GM13976 (cell line): ENCODE results near the gene TTC27.

ENCODE experiments used
- DNase-seq: peaks from one replicate; pipeline ENCODE4 v3.0.0; 2012; ENCODE audit warnings: low spot score
- in situ Hi-C: fragments of 300-500 bp; cut with MboI; formaldehyde crosslinking; loops from one replicate; pipeline ENCODE4 v1.12.0; 2022; ENCODE audit warnings: low sequenced_read_pairs, mixed read lengths, inconsistent platforms; ENCODE audit not compliant: unreplicated experiment
- TF ChIP-seq, protein P1 (sequence below): IDR thresholded peaks from 2 replicates; pipeline ENCODE4 v1.5.1; 2012; ENCODE audit warnings: borderline replicate concordance, mild to moderate bottlenecking; ENCODE audit not compliant: insufficient read depth; ENCODE audit errors: extremely low read depth, missing control alignments, control extremely low read depth

The TTC27 gene

DNA sequence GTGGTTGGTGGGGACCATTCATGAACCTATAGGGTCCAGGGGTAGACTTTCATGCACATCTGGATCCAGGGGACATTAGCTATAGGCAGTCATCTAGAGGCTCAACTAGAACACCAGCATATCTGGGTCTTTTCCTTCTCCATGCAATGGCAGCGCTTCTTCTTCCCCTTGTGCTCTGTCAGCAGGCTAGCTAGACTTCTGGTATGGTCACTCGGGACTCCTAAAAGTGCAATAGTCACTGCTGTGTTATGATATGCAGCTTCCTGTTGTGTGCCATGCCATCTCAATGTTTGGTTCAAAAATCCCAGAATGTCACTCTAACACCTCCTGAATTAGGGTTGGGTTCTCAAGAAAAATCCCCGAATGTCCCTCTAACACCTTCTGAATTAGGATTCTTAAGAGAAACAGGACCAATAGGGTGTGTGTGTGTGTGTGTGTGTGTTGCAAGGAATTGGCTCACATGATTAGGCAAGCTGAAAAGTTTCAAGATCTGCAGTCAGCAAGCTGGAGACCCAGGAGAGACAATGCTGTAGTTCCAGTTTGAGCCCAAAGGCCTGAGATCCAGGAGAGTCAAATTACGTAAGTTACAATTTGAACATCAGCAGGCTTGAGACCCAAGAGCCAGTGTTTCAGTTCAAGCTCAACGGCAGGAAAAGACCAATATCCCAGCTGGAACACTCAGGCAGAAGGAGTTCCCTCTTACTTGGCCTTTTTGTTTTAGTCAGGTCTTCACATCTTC, 221.8 kb downstream of the TTC27 start:
- TF ChIP-seq, protein P1, sequence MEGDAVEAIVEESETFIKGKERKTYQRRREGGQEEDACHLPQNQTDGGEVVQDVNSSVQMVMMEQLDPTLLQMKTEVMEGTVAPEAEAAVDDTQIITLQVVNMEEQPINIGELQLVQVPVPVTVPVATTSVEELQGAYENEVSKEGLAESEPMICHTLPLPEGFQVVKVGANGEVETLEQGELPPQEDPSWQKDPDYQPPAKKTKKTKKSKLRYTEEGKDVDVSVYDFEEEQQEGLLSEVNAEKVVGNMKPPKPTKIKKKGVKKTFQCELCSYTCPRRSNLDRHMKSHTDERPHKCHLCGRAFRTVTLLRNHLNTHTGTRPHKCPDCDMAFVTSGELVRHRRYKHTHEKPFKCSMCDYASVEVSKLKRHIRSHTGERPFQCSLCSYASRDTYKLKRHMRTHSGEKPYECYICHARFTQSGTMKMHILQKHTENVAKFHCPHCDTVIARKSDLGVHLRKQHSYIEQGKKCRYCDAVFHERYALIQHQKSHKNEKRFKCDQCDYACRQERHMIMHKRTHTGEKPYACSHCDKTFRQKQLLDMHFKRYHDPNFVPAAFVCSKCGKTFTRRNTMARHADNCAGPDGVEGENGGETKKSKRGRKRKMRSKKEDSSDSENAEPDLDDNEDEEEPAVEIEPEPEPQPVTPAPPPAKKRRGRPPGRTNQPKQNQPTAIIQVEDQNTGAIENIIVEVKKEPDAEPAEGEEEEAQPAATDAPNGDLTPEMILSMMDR: no peak
- in situ Hi-C loops: no loop called here
- no peak for DNase-seq

DNA sequence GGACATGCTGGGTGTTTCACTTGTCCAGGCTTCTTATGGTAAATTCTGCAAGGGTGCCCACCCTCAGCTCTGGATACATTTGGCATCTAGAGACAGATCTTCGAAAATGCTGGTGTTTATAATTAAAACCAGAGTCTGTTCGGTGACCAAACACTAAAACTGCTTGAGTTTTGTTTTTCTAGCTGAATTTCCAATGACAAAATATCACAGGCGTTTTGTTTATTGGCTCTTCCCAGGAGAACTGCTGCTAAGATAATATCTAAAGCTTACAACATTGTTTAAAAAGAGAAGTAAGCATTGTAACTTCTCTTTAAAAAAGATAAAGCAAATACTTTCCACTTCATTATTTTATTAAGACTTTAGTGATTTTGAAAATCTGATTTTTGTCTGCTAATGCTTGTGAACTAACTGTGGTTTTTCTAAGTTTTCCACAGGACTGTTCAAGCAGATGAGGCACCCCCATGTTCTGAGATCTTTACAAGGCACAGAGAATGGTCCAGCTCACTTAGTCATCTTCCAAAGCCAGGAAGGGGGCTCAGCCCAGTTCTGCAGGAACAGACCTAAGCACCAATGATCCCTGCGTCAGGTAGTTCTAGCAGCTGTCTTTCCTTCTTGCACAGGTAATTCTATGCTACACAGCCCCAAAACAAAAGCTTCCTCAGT, 224.1 kb downstream of the TTC27 start:
- in situ Hi-C loops: no loop called here
- TF ChIP-seq, protein P1: no peak
- no peak for DNase-seq

DNA sequence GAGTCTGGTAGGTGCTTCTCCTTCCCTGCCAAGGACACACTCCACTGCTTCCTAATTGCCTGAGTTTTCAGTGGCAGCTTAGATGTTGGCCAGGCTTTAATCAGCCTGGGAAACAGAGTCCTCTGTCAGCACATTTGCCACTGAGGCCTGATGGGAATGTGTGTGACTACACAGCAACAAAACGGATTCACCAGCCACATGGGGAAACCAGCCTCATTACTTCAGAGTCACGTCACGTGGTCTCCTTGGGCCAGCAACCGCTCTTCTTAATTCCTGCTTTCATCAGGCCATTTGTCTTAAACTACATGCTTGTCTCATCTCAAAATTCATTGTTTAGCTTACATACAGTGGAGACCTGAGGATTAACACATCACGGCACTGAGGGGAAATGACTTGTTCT, 225.0 kb downstream of the TTC27 start:
- TF ChIP-seq, protein P1: no peak
- no peak for DNase-seq
- in situ Hi-C loops: no loop called here

DNA sequence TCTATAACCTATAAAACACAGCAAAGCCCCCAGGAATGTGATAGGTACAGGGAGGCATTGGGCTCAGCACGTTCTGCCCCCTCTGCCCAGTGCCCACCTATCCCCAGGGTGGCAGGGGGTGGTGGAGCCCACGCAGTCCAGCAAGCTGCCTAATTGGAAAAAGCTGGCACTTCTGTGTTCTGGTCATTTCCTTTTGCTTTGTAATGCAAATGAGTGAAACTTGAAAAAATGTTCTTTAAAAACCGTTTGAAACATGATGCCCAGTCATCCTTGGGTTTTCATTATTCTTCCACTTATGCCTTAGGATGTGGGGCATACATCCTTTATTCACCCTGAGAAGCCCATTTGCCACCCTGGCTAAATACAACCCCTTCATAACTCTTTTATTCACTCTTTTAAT, 229.0 kb downstream of the TTC27 start:
- TF ChIP-seq, protein P1: no peak
- in situ Hi-C loops: no loop called here
- no peak for DNase-seq

DNA sequence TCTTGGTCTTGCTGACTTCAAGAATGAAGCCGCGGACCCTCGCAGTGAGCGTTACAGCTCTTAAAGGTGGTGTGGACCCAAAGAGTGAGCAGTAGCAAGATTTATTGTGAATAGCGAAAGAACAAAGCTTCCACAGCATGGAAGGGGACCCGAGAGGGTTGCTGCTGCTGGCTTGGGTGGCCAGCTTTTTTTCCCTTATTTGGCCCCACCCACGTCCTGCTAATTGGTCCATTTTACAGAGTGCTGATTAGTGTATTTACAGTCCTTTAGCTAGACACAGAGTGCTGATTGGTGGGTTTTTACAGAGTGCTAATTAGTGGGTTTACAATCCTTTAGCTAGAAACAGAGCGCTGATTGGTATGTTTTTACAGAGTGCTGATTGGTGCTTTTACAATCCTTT, 230.9 kb downstream of the TTC27 start:
- TF ChIP-seq, protein P1: no peak
- DNase-seq: no peak
- in situ Hi-C loops: no loop called here

DNA sequence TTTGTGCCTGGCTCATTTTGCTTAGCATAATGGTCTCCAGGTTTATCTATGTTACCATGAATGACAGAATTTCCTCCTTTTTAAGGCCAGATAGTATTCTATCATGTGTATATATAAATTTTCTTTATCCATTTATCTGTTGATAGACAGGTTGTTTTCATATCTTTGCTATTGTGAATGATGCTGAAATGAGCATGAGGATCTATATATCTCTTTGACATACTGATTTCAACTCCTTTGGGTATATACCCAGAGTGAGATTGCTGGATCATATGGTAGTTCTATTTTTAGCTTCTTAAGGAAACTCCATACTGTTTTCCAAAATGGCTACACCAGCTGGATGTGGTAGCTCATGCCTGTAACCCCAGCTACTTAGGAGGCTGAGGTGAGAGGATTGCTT, 232.5 kb downstream of the TTC27 start:
- no peak for DNase-seq
- in situ Hi-C loops: no loop called here
- TF ChIP-seq, protein P1: no peak
